GM19193 (cell line): ENCODE data around the gene CWH43.

Experiments used
- POLR2A ChIP-seq: IDR thresholded peaks from 4 replicates; pipeline ENCODE4 v1.6.1; 2011; ENCODE audit not compliant: insufficient read depth, insufficient read length; ENCODE audit errors: extremely low read depth

Gene CWH43

DNA sequence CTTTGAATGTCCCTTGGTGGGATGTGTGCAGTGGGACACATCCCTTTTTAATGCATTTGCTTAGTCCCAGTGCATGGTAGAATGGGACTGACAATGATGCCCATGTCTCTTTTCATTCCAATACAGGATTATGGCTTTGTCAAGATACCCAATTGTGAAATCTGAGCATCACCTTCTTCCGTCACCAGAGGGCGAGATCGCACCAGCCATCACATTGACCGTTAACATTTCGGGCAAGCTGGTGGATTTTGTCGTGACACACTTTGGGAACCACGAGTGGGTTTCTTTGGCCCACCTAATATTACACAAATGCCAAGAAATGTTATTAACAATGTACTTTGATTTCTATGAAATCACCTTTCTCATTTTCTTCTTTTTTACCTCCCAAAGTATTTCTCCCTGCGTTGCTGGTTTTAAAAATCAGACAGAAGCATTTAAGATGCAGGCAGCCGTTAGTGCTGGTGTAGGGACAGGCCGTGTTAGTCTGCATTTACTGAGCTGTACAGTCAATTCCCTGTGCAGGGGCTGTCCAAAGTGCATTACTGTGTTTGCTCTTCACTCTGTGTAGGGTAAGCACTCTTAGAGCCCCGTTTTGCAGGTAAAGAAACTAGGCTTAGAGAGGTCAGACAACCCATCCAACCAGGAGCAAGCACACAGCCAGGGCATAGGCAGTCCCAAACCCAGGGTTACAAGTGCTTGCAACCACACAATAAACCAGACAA is 46.5 kb downstream of the CWH43 start:
- no peak for TF ChIP-seq POLR2A

DNA sequence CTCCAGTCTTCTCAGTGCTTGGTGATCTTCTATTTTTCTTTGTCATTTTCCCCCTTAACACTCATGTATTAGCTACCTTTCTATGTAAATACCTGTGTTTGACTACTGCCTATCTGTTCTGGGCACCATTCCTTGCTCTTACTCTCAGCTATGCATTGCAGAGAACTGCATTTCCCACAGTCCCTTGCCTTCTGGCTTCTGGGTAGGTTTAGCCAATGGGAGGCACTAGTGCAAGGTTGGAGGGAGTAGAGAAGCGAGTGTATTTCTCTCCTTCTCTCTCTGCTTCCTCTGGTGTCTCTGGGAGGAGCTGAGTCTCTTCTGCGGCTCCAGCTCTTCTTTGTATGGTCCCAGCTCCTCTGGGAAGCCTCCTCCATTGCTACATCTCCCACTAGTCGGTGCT is 50.5 kb downstream of the CWH43 start:
- TF ChIP-seq POLR2A: no peak

DNA sequence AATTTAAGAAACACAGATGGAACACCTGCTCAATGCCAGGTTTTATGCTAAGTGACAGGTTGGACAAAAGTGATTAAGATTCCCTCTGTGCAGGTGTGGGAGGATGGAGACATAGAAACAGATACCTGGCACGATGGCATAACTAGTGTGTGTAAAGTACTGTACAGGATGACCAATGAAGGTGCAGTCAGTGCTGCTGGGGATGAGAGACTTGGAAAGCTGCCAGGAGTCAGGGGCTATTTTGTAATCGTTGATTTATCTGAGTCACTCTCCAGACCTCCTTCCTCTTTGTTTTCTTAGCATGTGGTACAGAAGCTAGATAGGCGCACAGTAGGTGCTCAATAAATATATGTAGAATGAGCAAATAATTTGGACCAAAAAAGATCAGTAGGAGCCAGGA is 58.2 kb downstream of the CWH43 start:
- no peak for TF ChIP-seq POLR2A

DNA sequence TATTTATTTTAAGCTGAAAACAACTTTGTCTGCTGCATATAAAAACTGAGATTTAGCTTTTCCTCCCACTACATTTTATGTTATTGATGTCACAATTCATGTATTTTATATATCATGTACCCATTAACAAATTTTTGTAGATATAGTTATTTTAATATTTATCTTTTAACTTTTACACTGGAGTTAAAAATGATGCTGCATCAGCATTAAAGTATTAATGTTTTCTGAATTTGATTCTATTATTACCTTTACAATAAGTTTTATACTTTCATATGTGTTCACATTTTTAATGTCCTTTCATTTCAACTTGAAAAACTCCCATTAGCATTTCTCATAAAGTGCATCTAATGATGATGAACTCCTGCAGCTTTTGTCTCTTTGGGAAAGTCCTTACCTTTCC is 72.2 kb downstream of the CWH43 start:
- no peak for TF ChIP-seq POLR2A

DNA sequence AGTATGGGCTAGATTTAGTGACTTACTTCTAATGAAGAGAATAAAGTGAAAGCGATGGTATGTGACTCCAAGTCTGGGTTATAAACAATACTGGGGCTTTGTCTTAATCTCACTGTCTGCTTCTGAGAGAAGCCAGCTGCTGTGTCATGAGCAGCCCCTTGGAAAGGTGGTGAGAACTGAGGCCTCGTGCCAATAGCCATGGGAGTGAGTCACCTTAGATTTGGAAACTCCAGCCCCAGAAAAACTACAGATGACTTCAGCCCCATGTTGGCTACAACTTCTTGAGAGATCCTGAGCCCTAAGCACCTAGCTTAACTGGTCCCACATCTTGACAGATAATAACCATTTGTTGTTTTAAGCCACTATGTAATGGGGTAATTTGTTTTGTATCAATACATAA is 77.6 kb downstream of the CWH43 start:
- no peak for TF ChIP-seq POLR2A
